A673 (cell line): ENCODE results near the gene XAB2.

ENCODE experiments used
- CTCF ChIP-seq: fragments of 300-800, 200-600 bp; sonication (generic); conservative IDR thresholded peaks from 2 replicates; pipeline ENCODE4 v1.5.1; 2017; ENCODE audit warnings: low read depth, mild to moderate bottlenecking, antibody characterized with exemption, low read length, moderate library complexity, mixed read lengths
- EZH2 ChIP-seq: fragments of 200-600 bp; sonication (generic); IDR thresholded peaks from 2 replicates; pipeline ENCODE4 v1.6.1; 2017; ENCODE audit warnings: borderline replicate concordance, low read depth, mild to moderate bottlenecking, mixed read lengths, antibody characterized with exemption, low read length; ENCODE audit not compliant: poor library complexity, severe bottlenecking

DNA sequence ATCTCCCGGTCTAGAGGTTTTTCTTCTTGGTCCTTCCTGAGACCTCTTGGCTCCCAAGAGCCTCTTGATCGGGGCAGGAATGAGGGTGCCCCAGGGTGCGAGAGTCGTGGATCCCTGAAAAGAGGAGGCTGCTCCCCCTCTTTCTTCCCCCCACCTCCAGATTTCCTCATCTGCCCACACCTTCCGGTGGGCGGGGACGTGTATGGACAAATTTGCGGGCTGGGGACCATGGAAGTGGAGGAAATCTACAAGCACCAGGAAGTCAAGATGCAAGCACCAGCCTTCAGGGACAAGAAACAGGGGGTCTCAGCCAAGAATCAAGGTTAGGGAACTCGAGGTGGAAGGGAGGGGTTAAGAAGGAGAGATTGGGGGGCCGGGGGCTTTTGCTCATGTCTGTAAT is 47.5 kb upstream of the XAB2 start, which contains the start of gene MCEMP1:
- TF ChIP-seq CTCF (no peak), EZH2 (no peak)
